ENCODE results near the gene ARAP3. TPM values are rescaled to one million over a fixed set of nuclear protein-coding genes. Genes with fewer than 3 reads are reported as not detected.

ARAP3 gene
- total and polyA plus RNA-seq, 9 of the 15 experiments (the other 6 are each of a cell fraction or from before 2014, with no cell fraction given): 0.83 to 25.7 (median 6.4) TPM

DNA sequence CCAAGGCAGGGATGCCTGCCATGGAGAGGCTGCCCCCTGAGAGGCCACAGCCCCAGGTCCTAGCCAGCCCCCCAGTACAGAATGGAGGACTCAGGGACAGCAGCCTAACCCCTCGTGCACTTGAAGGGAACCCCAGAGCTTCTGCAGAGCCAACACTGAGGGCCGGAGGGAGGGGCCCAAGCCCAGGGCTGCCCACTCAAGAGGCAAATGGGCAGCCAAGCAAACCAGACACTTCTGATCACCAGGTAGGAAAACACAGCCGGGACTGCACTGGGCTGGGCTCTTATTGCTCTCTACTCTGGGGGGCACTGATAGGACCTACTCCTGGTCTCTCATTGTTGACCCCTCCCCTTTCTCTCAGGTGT is 42.0 kb downstream of the ARAP3 start:
- DNase-seq (ENCODE audit: extremely low read depth in 1 of 4, low spot score in 3 of 4) (no peak), FAIRE-seq (no peak), ATAC-seq (no peak)
- WGBS (ENCODE audit: insufficient coverage, low coverage, missing lambda C conversion rate): 100% methylated on average over 2 of the region's 3 CpGs
- H3K4me1 ChIP-seq (replicated peaks in 1 of 2; ENCODE audit: control insufficient read depth in 2 of 2, insufficient read depth in 2 of 2, low read length in 2 of 2): peaks cover 31 to 42% of the 10 kb centered on the region in 2 experiments
- TF ChIP-seq CREBBP (IDR thresholded peaks at IDR 0.05; ENCODE audit: low read depth, low read length) (no peak), POLR2A (conservative IDR thresholded peaks at IDR 0.05) (0 out of 2 replicates have a peak, but pooled peaks have one; percentile 27)
- 0 out of 4 replicates have a peak overlapping the region, but pooled peaks of 1 of the 2 experiments have one; percentile 9 for H3K9ac ChIP-seq (ENCODE audit: insufficient read depth in 1 of 2, low read depth in 2 of 2, low read length in 2 of 2)
- H3K4me2 ChIP-seq (ENCODE audit: insufficient read depth, low read length): no peak overlapping the region
- ChIA-PET POLR2A (interaction anchor here (0.6 to 1.2 kb wide), 4 partner anchors 9 to 232 kb away, joined by 3 to 4 read pairs (median 3); no protein-coding TSS in a partner anchor), CTCF (ENCODE audit: low intra/inter-chr PET ratio) (no interaction called here)
- intact Hi-C loops (cut with micrococcal nuclease) (no loop called here), in situ Hi-C loops (cut with MboI) (no loop called here)
- no peaks in the 10 kb centered on the region for H3K27me3 ChIP-seq (ENCODE audit: control insufficient read depth in 2 of 2, insufficient read depth in 2 of 2, low read length in 2 of 2)
- peaks cover 53% of the 10 kb centered on the region; the same call in 2 of the 3 replicates for H3K36me3 ChIP-seq (ENCODE audit: control insufficient read depth, insufficient read depth, low read length)
- H3K4me3 ChIP-seq: no peak overlapping the region
- H3K79me2 ChIP-seq (ENCODE audit: control insufficient read depth, insufficient read depth, low read length): peaks cover 38% of the 10 kb centered on the region
- no peak overlapping the region for H2AFZ ChIP-seq (ENCODE audit: low read depth, low read length)
- BruUV-seq (replicated peaks): no TSS peak
- peaks cover 5% of the 10 kb centered on the region for H3K9me1 ChIP-seq (ENCODE audit: control insufficient read depth, insufficient read depth, low read length)
- no peak overlapping the region for H3K27ac ChIP-seq (ENCODE audit: extremely low read depth, low read depth, low read length)
- no peaks in the 10 kb centered on the region for H3K9me3 ChIP-seq (replicated peaks; ENCODE audit: control insufficient read depth, insufficient read depth, low read depth, low read length)
- peaks cover 12% of the 10 kb centered on the region; the same call in 1 of the 2 replicates for H4K20me1 ChIP-seq (replicated peaks; ENCODE audit: control insufficient read depth, insufficient read depth, low read length)

DNA sequence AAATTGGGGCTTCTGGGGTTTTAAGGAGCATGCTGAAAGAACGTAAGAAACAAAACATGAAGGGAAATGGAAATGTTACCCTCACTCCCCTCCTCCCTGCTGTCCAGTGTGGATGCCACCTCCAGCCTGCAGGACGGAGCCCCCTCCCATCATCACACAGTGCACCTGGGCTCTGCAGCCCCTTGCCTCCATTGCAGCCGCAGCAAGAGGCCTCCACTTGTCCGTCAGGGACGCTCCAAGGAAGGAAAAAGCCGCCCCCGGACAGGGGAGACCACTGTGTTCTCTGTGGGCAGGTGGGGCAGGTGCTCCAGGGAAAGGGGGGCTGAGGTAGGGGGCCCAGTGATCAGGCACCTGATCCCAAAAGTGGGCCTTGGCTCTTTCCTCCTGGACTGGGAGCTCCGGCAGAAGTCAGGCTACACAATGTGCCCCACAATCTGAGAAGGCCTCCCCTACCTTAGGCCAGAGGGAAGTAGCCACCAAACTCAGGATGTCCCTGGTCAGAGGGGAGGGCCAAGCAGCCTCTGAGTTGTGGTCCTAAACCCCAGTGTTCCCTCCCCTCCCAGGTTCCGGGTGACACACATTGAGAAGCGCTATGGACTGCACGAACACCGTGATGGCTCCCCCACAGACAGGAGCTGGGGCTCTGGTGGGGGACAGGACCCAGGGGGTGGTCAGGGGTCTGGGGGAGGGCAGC is 42.5 kb downstream of the ARAP3 start:
- no peaks in the 10 kb centered on the region for H3K9me3 ChIP-seq (replicated peaks; ENCODE audit: control insufficient read depth, insufficient read depth, low read depth, low read length)
- H3K4me1 ChIP-seq (replicated peaks in 1 of 2; ENCODE audit: control insufficient read depth in 2 of 2, insufficient read depth in 2 of 2, low read length in 2 of 2): peaks cover 36 to 48% of the 10 kb centered on the region in 2 experiments
- ChIA-PET POLR2A (interaction anchor here (0.7 to 1.2 kb wide), 3 partner anchors 10 to 231 kb away, joined by 3 to 4 read pairs (median 3); no protein-coding TSS in a partner anchor), CTCF (ENCODE audit: low intra/inter-chr PET ratio) (no interaction called here)
- ATAC-seq (no peak), DNase-seq (ENCODE audit: extremely low read depth in 1 of 4, low spot score in 3 of 4) (no peak), FAIRE-seq (no peak)
- no peak overlapping the region for H3K9ac ChIP-seq (ENCODE audit: insufficient read depth in 1 of 2, low read depth in 2 of 2, low read length in 2 of 2)
- no peaks in the 10 kb centered on the region for H3K27me3 ChIP-seq (ENCODE audit: control insufficient read depth in 2 of 2, insufficient read depth in 2 of 2, low read length in 2 of 2)
- H3K79me2 ChIP-seq (ENCODE audit: control insufficient read depth, insufficient read depth, low read length): peaks cover 44% of the 10 kb centered on the region
- no peak overlapping the region for H3K4me2 ChIP-seq (ENCODE audit: insufficient read depth, low read length)
- no peak overlapping the region for H2AFZ ChIP-seq (ENCODE audit: low read depth, low read length)
- BruUV-seq (replicated peaks): no TSS peak
- H3K27ac ChIP-seq (ENCODE audit: extremely low read depth, low read depth, low read length): no peak overlapping the region; the same call in 2 of the 3 replicates
- TF ChIP-seq NCOA1 (IDR thresholded peaks at IDR 0.05; ENCODE audit: low read depth) (no peak), POLR2G (IDR thresholded peaks at IDR 0.05; ENCODE audit: low read depth, low read length) (peak; percentile 38; the same call in 1 of the 2 replicates), RBFOX2 (IDR thresholded peaks at IDR 0.05; ENCODE audit: low read depth, low read length) (peak; percentile 26; the same call in 1 of the 2 replicates)
- TF ChIP-seq, protein P1, sequence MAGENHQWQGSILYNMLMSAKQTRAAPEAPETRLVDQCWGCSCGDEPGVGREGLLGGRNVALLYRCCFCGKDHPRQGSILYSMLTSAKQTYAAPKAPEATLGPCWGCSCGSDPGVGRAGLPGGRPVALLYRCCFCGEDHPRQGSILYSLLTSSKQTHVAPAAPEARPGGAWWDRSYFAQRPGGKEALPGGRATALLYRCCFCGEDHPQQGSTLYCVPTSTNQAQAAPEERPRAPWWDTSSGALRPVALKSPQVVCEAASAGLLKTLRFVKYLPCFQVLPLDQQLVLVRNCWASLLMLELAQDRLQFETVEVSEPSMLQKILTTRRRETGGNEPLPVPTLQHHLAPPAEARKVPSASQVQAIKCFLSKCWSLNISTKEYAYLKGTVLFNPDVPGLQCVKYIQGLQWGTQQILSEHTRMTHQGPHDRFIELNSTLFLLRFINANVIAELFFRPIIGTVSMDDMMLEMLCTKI (IDR thresholded peaks at IDR 0.05; ENCODE audit: partially characterized antibody): no peak
- peaks cover 5% of the 10 kb centered on the region for H3K9me1 ChIP-seq (ENCODE audit: control insufficient read depth, insufficient read depth, low read length)
- no peak overlapping the region for H3K4me3 ChIP-seq
- H3K36me3 ChIP-seq (ENCODE audit: control insufficient read depth, insufficient read depth, low read length): peaks cover 54% of the 10 kb centered on the region
- H4K20me1 ChIP-seq (replicated peaks; ENCODE audit: control insufficient read depth, insufficient read depth, low read length): peaks cover 12% of the 10 kb centered on the region; the same call in 1 of the 2 replicates
- in situ Hi-C loops (cut with MboI): loop anchor here (5.0 kb wide), 1 partner anchor 47 kb away; no protein-coding TSS in a partner anchor
- intact Hi-C loops (cut with micrococcal nuclease): loop anchor here (5.0 kb wide), 1 partner anchor 47 kb away; no protein-coding TSS in a partner anchor
- WGBS (ENCODE audit: insufficient coverage, low coverage, missing lambda C conversion rate): 79% methylated on average over 9 of the region's 12 CpGs

Measured in K562 (cell line).